ACC112 (cell line): ENCODE results near the gene RAB3IP.

Experiments
- H2AFZ ChIP-seq: fragments of 200-600 bp; sonication (generic); one replicate; pipeline ENCODE4 v1.6.0; 2017; ENCODE audit warnings: antibody characterized with exemption, low read length; ENCODE audit not compliant: unreplicated experiment
- H3K27ac ChIP-seq: fragments of 200-600 bp; sonication (generic); 2 replicates; pipeline ENCODE4 v1.5.1; 2014; ENCODE audit warnings: low read depth, mild to moderate bottlenecking, antibody characterized with exemption, low read length, moderate library complexity
- H3K27me3 ChIP-seq: fragments of 200-600 bp; sonication (generic); 2 replicates; pipeline ENCODE4 v1.6.1; 2014; ENCODE audit warnings: mild to moderate bottlenecking, antibody characterized with exemption, low read length, moderate library complexity, mixed read lengths; ENCODE audit not compliant: insufficient read depth
- H3K36me3 ChIP-seq: fragments of 200-600 bp; sonication (generic); 2 replicates; pipeline ENCODE4 v1.6.1; 2016; ENCODE audit warnings: mild to moderate bottlenecking, antibody characterized with exemption, low read length, moderate library complexity, mixed read lengths; ENCODE audit not compliant: insufficient read depth
- H3K4me1 ChIP-seq: fragments of 200-600 bp; sonication (generic); one replicate; pipeline ENCODE4 v1.6.1; 2016; ENCODE audit warnings: low read length, mixed read lengths; ENCODE audit not compliant: insufficient read depth, unreplicated experiment, control insufficient read depth
- H3K4me3 ChIP-seq: fragments of 200-600 bp; sonication (generic); 2 replicates; pipeline ENCODE4 v1.5.1; 2014; ENCODE audit warnings: mild to moderate bottlenecking, low read depth, low read length
- H3K79me2 ChIP-seq: fragments of 200-600 bp; sonication (generic); one replicate; pipeline ENCODE4 v1.6.0; 2016; ENCODE audit warnings: low read length; ENCODE audit not compliant: control insufficient read depth, unreplicated experiment, insufficient read depth

RAB3IP gene

DNA sequence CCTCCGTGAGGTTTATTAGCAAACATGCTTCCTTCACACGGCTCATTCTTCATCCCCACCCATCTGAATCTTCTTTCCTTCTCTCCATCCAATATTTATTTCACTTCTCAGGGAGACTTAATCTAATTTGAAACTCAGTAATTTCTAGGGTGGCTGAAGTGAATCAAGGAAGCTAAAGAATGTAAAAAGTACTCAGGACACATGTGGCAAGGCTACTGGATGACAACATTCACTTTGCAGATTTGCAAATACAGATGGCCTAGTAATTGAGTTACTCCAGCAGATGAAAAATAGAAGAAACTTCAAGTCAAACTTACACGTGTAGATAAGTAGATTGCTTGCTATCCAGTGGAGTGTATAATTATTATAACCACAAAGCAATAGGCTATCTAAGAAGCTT, 24.1 kb upstream of the RAB3IP start:
- Histone ChIP-seq H3K27me3 (no peaks in the 10 kb centered on the region), H3K27ac (no peak overlapping the region), H3K36me3 (no peaks in the 10 kb centered on the region), H3K79me2 (no peaks in the 10 kb centered on the region), H3K4me3 (no peak overlapping the region), H2AFZ (no peak overlapping the region), H3K4me1 (no peaks in the 10 kb centered on the region)

DNA sequence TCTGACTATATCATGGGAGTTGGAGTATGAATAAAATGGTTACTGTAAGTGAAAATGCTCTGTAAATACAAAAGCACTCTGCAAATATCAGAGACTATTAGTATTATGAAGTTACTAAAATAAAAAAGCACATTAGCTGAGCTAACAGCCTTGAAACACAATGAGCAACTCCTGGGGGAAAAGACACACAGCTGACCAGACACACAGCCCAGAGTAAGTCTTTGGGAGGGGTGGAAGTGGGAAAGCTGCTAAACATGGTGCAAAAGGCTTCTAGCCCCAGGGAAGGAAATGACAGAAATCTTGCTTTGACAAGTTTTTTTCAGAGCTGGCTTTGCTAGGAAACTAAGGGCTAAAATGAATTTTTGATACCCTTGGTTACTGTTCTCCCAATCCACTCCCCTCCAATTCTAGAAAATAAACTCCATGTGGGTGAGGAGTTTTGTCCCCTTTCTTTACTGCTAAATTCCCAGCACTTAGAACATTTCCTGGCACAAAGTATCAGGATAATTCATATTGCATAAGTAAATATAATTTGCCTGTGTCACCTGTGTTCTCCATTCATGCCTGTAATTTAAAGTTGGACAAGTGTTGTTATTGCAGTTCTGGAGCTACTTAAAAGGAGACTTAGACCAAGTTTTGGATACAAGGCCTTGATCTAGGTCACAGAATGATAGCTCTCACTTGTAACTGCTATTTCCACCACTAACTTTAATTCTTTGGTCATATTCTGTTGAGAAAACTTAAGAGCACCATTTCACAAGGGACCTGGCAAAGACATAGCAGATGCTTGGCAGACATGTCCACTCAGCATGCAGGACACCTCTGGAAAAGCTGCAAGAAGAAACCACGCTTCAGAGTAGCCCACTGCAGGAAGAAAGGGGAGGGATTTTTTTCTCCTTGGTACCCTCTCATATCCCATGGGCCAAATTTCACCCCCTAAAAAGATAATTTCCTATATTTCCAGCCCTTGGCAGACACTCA, 19.0 kb upstream of the RAB3IP start:
- no peak overlapping the region for H2AFZ ChIP-seq
- H3K4me1 ChIP-seq: no peaks in the 10 kb centered on the region
- H3K27me3 ChIP-seq: no peaks in the 10 kb centered on the region
- H3K79me2 ChIP-seq: no peaks in the 10 kb centered on the region
- no peaks in the 10 kb centered on the region for H3K36me3 ChIP-seq
- H3K27ac ChIP-seq: no peak overlapping the region
- no peak overlapping the region for H3K4me3 ChIP-seq

DNA sequence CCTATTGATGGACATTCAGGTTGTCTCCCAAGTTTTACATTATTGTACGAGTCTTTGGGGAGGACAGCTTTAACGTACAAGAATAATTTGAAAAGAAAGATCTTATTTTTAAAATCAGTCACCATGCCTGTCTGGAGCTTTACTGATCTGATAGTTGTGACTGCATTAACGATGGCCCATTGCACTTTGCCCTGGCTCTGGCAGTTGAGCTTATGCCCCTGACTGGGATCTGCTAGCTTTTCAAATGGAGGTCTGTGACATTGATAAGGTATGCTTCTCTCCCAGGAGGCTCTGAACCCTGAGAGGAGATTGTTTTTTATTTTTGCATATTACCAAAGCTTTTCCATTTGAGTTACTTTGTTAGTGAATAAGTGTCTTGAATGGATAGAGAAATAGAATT, 17.9 kb upstream of the RAB3IP start:
- Histone ChIP-seq H3K4me1 (no peaks in the 10 kb centered on the region), H2AFZ (no peak overlapping the region)

DNA sequence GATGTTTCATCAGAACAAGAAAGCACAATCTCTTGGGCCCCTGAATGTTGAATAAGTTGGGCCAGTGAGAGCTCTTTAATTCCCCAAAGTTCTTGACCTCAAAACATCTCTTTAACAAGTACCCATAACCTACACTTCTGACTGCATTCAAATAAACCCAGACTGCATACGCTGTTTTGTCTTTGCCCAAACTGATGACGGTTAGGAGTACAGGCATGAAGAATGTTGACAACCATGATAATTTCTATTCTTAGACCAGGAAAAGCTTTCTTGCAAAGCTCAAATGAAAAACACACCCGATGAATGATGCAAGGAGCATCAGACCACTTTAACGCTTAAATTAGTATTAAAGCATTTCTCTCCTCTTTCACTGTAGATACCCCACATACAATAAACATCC, 11.7 kb upstream of the RAB3IP start:
- Histone ChIP-seq H3K4me3 (no peak overlapping the region), H2AFZ (no peak overlapping the region), H3K27ac (no peak overlapping the region), H3K79me2 (no peaks in the 10 kb centered on the region), H3K27me3 (no peaks in the 10 kb centered on the region), H3K36me3 (no peaks in the 10 kb centered on the region), H3K4me1 (no peaks in the 10 kb centered on the region)

More for the DNA sequence above, 17.9 kb upstream of the RAB3IP start:
- H3K27me3 ChIP-seq: no peaks in the 10 kb centered on the region
- no peaks in the 10 kb centered on the region for H3K79me2 ChIP-seq
- no peak overlapping the region for H3K27ac ChIP-seq
- no peak overlapping the region for H3K4me3 ChIP-seq
- H3K36me3 ChIP-seq: no peaks in the 10 kb centered on the region

DNA sequence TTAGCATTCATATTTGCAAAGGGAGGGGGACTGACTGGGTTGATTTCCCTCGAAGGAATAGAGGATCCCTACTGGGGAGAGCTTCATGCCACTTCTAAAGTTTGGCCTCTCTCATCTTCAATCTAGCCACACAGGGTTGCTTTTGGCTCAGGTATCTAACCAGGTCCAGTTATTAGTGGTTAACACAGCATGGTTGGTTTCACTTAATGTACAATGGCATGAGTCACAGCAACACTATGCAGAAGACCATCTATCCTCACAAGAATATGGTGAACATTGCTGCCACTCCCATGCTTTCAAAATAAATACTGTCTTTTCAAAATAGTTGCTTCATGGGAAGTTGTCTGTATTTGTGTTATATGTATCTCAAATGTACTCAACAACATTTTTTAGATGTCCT, 6.6 kb upstream of the RAB3IP start:
- H3K79me2 ChIP-seq: no peaks in the 10 kb centered on the region
- no peaks in the 10 kb centered on the region for H3K36me3 ChIP-seq
- H3K4me3 ChIP-seq: no peak overlapping the region
- H3K27ac ChIP-seq: no peak overlapping the region
- no peak overlapping the region for H2AFZ ChIP-seq
- H3K27me3 ChIP-seq: peaks cover 3% of the 10 kb centered on the region
- peaks cover 4% of the 10 kb centered on the region for H3K4me1 ChIP-seq

DNA sequence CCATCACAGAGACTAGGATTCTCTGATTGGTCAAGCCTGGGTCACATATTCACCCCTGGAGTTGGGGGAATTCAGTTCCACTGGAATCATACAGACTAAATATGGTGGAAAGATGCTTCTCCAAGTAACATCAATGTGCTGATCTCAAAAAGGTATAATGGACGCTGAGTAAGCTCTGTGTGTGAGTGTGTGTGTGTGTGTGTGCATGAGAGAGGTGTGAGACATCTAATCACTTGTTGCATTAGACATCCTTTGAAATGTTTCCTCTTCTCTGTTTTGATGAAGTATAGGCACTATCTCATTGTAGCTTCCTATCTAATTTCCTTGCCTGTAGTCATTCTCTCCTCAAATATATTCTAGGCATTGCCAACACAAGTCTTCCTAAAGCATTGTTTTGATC, 5.0 kb upstream of the RAB3IP start:
- peaks cover 4% of the 10 kb centered on the region for H3K4me1 ChIP-seq
- H3K79me2 ChIP-seq: no peaks in the 10 kb centered on the region
- H3K4me3 ChIP-seq: no peak overlapping the region
- no peak overlapping the region for H3K27ac ChIP-seq
- no peaks in the 10 kb centered on the region for H3K36me3 ChIP-seq
- H2AFZ ChIP-seq: no peak overlapping the region
- H3K27me3 ChIP-seq: peaks cover 8% of the 10 kb centered on the region

DNA sequence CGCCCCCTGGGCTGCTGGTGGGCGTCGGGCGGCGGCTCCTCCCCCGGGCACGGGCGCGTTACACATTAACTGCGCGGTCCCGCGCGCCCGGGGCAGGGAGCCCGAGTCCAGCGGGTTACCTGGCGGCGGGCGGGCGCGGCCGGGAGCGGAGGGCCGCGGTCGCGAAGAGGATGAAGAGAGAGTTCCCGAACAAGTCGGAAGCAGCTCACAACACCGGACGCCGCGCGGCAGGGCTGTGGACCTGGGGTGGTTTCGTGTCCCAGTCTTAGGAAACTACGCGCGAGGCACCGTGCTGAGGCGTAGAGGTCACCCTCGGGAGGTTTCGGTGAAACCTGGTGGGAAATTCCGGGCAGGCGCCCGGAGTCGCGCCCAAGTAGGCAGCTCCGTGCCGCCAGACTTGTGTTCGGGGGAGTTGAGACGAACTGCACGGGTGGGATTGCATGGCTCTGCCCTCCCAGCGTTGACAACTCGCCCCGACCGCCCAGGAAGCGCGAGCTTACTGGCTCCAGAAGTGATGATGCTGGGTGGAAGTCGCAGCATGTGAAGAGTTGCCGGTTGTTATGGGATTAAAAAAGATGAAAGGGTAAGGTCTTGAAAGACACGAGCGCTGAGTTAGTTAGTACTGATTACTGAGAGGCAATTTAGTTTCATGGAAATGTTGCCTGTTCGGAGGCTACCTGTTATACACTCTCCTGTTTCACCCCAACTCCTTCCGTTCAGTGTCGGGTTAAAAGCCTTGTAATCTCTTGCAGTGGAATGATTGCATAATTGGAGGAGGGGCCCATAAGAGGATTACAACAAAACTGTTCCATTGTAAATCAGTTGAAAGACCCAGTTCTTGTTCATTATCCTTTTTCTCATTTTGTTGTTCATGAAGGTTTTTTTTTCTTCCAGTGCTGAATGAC, 879 bp downstream of the RAB3IP start:
- Histone ChIP-seq H3K36me3 (no peaks in the 10 kb centered on the region), H3K79me2 (no peaks in the 10 kb centered on the region), H3K4me3 (peak overlapping the region; percentile 81), H3K27ac (no peak overlapping the region), H3K27me3 (peaks cover 28% of the 10 kb centered on the region), H2AFZ (peak overlapping the region; percentile 68), H3K4me1 (no peaks in the 10 kb centered on the region)

DNA sequence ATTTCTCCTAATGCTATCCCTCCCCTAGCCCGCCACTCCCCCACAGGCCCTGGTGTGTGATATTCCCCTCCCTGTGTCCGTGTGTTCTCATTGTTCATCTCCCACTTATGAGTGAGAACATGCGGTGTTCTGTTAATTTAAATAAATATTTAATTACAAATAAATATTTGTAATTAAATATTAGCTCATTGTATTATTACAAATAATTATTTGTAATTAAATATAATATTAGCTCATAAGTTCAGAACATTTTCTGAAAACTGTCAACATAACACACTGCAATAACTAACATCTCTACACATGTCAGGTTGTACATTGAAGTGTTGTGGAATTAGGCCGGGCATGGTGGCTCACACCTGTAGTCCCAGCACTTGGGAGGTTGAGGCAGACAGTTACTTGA, 5.4 kb downstream of the RAB3IP start:
- Histone ChIP-seq H3K36me3 (no peaks in the 10 kb centered on the region), H3K4me3 (no peak overlapping the region), H3K79me2 (no peaks in the 10 kb centered on the region), H3K4me1 (no peaks in the 10 kb centered on the region), H2AFZ (no peak overlapping the region), H3K27ac (no peak overlapping the region), H3K27me3 (peaks cover 21% of the 10 kb centered on the region)

DNA sequence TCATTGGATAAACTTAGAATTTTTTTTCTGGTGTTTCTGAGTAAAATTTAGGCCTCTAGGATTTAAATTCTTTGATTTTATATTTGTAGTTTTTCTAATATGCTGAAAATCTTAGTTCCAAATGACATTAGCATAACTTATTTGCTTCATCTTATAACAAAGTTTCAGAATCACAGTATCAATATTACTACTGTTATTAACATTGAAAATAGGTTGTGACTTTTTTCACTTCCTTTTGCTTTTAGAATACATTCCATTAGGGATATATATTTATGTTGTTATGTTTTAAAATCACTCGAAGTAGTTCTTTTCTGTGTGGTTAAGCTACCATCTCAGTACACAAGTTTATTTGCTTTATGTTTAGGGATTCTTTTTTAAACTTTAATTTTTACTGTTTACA, 12.8 kb downstream of the RAB3IP start:
- no peak overlapping the region for H2AFZ ChIP-seq
- H3K27ac ChIP-seq: no peak overlapping the region
- H3K36me3 ChIP-seq: no peaks in the 10 kb centered on the region
- H3K79me2 ChIP-seq: no peaks in the 10 kb centered on the region
- no peak overlapping the region for H3K4me3 ChIP-seq
- H3K4me1 ChIP-seq: no peaks in the 10 kb centered on the region
- H3K27me3 ChIP-seq: no peaks in the 10 kb centered on the region

DNA sequence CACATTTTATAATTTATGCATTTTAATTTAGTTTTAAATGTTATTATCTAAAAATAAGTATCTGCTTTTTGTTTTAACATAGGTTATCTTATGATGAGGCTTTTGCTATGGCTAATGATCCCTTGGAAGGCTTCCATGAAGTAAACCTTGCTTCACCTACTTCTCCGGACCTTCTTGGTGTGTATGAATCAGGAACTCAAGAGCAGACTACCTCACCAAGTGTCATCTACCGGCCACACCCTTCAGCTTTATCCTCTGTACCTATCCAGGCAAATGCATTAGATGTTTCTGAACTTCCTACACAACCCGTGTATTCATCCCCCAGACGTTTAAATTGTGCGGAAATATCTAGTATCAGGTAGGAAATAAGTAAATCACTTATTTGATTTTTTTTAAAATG, 16.6 kb downstream of the RAB3IP start:
- Histone ChIP-seq H3K36me3 (no peaks in the 10 kb centered on the region; the same call in 1 of the 2 replicates), H3K79me2 (no peaks in the 10 kb centered on the region)

More for the DNA sequence above, 16.6 kb downstream of the RAB3IP start:
- Histone ChIP-seq H3K27ac (no peak overlapping the region), H3K4me3 (no peak overlapping the region), H2AFZ (no peak overlapping the region), H3K27me3 (no peaks in the 10 kb centered on the region), H3K4me1 (no peaks in the 10 kb centered on the region)
